GM18861 (cell line): ENCODE measurements around the gene ACER3.
"Not testable (repeated sequence)": the region's sequence is repeated elsewhere in the genome, so short reads cannot be mapped to it uniquely, and the experiment has no call there.

Experiments used
- ATAC-seq: cut with Tn5 transposase; IDR thresholded peaks from one replicate; pipeline ENCODE4 v1.9.1; 2021; ENCODE audit not compliant: unreplicated experiment

The ACER3 gene

DNA sequence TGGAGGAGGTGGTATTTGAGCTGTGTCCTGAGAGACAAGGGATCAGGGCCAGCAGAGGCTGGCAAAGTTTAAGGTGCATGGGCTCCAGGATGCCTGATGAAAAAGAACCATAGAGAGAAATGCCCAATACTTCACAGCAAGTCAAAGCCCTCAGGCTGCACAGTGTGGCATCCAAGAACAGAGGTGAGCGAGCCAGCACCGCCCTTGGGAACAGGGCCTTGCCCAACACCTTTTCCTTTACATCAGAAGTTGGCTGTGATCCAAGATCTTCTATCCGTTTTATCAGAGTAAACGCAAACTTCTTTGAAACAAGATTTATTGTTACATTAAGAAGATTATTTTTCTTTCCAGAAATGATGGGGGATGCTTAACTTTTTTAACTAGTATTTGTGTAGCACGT, 174.9 kb downstream of the ACER3 start:
- no peak for ATAC-seq

DNA sequence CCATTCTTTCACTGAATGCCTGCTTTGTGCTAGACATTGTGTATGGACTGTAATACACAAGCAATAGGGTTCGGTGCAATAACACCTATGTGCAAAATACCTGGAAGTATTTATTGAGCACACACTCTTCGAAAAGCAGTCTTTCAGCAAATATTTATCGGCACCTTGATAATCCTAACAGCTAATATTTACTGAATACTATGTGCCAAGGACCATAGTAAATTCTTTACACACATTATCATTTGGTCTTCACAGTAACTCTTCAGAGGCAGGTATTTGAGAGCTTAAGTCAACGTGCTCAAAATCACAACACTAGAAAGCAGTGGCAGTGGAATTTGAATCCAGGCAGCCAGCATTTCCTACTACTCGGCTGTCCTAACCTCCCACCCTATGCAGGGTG, 175.7 kb downstream of the ACER3 start:
- ATAC-seq: no peak

DNA sequence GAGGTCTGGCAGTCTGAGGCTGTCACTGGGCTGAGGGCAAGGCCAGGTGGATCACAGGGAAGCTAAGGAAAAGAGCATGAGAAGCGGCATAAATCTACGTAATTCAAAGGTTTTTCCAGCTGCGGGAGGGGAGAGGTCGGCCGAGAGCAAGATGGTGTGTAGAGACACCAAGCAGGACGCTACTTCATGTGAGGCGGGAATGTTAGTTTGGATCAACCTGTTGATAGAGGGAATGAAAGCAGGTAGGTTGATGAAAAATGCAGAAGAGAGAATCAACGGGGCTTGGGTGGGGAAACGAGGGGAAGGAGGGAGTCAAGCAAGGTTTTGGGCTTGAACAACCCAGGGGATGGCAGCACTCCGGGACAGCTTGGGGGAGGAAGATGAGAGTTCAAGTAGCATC, 176.3 kb downstream of the ACER3 start:
- no peak for ATAC-seq

GRCh38 chr11:77038029-77038824, 177.5 kb downstream of the ACER3 start:
- ATAC-seq: no peak

- no peak for ATAC-seq
Measured at GRCh38 chr11:77038825-77039326, 178.2 kb downstream of the ACER3 start.

GRCh38 chr11:77039491-77040400, 179.0 kb downstream of the ACER3 start:
- ATAC-seq: no peak

- no peak for ATAC-seq
Measured at GRCh38 chr11:77040401-77040777, 179.7 kb downstream of the ACER3 start.

DNA sequence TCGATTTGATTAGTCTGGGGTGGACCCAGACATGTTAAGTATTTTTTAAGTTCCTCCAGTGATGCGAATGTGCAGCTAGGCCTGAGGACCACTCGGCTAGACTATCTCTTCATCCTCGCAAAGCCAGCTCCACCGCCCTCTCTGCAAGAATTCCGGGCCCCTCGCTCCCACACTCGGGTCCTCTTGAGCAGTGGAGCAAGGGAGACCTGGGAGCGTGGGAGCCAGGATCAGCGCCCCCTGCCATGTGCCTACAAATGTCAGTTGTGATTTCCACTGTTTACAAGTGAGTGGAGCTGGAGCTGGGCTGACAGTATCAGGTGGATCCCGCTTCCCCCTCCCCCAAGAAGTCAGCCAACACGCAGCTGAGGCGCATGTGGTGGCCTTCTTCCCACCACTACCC, 180.2 kb downstream of the ACER3 start:
- ATAC-seq: no peak

- ATAC-seq: no peak
Measured at GRCh38 chr11:77042111-77042726, 181.5 kb downstream of the ACER3 start.

- no peak for ATAC-seq
Measured at GRCh38 chr11:77044356-77044755, 183.6 kb downstream of the ACER3 start.

DNA sequence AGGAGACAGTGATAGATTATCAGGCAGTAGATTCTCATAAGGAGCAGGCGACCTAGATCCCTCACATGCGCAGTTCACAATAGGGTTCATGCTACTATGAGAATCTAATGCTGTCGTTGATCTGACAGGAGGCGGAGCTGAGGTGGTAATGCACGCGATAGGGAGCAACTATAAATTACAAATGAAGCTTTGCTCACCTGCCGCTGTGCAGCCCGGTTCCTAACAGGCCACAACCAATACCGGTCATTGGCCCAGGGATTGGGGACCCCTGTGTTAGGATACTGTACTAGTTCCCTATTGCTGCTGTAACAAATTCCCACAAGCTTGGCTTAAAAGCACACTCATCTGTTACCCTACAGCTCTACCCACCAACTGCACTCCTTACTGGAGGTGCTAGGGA, 184.2 kb downstream of the ACER3 start:
- no peak for ATAC-seq

DNA sequence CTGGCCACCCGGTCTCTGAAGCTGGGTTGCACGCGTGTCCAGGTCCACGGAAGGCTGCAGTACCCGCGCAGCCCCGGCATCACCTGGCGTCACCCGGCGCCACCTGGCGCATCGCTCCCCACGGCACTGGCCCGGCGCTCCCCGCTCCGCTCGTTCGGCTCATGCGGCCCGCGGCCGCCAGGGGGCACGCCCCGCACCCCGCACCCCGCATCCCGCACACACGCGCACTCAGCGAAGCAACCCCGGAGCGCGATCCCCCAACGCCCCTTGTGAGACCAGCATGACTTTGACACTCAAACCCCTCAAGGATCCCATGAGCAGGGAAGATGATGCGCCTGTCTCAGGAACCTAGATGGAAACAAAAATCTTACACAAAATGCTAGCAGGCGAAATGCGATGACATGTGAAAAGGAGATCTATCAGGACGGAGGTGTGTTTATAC, 185.4 kb downstream of the ACER3 start:
- ATAC-seq: no peak

DNA sequence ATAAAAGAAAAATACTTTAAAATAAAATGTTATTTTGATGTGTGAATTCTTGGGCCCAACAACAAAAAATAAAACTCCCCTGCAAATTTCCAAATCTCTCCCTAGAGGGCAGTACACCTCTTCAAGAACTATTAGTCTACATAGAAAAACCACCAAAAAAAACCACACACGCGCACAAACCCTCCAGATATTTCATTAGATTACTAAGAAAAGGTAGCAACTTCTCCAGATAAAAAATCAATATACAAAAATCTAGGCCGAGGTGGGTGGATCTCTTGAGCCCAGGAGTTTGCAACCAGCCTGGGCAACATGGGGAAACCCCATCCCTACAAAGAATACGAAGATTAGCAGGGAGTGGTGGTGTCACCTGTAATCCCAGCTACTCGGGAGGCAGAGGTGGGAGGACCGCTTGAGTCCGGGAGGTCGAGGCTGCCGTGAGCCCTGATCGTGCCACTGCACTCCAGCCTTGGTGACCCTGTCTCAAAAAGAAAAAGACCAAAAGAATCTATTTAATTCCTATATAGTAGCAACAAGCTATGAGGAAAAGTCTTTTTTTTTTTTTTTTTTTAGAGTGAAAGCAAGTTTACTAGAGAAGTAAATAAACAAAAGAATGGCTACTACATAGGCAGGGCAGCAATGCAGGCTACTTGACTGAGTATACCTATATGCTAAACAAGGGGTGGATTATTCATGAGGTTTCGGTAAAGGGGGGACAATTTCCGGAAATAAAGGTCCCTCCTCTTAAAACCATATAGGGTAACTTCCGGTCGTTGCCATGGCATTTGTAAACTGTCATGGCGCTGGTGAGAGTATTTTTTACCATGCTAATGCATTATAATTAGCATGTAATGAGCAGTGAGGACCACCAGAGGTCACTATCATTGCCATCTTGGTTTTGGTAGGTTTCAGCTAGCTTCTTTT, 186.5 kb downstream of the ACER3 start:
- ATAC-seq: peak; percentile 73

DNA sequence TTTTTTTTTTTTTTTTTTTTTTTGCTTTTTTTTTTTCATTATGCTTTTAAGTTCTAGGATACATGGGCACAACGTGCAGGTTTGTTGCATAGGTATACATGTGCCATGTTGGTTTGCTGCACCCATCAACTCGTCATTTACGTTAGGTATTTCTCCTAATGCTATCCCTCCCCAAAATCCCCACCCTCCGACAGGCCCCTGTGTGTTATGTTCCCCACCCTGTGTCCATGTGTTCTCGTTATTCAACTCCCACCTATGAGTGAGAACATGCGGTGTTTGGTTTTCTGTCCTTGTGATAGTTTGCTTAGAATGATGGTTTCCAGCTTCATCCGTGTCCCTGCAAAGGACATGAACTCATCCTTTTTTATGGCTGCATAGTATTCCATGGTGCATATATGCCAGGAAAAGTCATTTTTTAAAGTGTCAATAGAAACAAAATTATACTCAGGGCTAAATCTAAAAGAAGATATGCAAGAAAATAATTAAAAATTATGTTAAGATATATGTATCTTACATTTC, 187.3 kb downstream of the ACER3 start:
- not testable (repeated sequence) for ATAC-seq

DNA sequence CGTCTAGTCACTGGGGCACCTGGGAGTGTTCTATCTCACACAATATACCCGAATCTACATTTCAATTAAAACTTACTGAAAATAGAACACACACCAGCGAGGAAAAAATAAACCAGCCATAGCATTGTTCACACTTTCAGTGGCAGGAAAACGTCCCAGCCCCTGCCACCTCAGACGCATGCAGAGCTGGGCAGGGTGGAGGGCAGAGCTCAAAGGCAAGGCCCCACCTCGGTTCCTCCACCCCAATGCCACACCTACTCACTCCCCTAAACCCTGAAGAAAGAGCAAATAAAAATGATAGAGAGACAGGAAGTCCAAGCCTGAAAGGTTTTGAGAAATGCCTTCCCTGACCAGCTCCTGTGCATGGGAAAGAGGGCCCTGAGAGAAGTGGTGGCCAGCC, 188.3 kb downstream of the ACER3 start:
- ATAC-seq: no peak

DNA sequence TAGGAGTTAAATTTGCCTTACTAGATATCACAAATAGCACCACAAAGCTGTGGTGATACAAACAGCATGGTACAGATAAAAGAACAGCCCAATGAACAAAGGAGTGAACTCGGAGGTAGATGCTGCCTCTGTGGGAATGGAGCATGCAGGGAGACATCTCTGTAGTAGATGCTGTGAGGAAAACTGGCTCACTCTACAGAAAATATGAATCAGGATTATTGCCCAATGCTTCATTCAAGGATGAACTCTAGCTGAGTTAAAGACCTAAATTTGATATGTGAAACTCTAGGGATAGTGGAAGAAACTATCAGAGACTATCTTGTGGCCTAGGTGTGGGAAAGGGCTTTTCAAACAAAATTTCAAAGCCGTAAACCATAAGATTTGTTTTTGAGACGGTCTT, 190.8 kb downstream of the ACER3 start:
- ATAC-seq: no peak

DNA sequence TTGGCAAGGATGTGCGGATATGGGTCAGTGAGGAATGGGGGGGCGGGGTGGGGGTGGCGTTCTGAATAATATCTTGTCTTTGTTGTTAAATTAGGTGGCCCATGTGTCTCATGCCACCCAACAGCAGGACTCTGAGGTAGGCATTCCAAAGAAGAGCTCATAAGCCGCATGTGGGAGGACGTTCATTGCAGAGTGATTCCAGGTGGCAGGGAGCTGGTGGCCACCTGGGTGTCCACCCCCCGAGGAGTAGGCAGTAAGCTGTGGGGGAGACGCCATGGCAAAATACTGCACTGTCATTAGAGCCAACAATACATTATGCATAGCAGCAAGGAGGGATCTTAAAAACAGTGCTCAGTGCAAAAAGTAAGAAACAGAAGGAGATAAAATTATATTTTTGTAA, 191.8 kb downstream of the ACER3 start:
- no peak for ATAC-seq

- ATAC-seq: no peak
Measured at GRCh38 chr11:77053217-77054015, 192.7 kb downstream of the ACER3 start.

DNA sequence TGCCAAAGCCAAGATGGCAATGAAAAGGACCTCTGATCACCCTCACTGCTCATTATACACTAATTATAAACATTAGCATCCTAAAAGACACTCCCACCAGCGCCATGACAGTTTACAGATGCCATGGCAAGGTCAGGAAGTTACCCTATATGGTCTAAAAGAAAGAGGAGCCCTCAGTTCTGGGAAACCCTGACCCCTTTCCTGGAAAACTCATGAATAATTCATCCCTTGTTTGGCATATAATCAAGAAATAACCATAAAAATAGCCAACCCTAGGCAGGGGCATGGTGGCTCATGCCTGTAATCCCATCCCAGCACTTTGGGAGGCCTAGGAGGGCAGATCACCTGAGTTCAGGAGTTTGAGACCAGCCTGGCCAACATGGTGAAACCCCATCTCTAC, 193.4 kb downstream of the ACER3 start:
- no peak for ATAC-seq
